ENCODE data around the gene CLEC16A.
A peak's percentile ranks its signal among the peaks of the same experiment; 100 is the strongest.

The CLEC16A gene

GRCh38 chr16:10990378-10990777 is 46.0 kb downstream of the CLEC16A start:
- DNase-seq, result no peak

GRCh38 chr16:10992112-10992511 is 47.7 kb downstream of the CLEC16A start:
- no peak for DNase-seq

- no peak for DNase-seq
These were observed 48.4 kb downstream of the CLEC16A start for GRCh38 chr16:10992797-10993196.

- DNase-seq, result no peak
These were observed 49.3 kb downstream of the CLEC16A start for GRCh38 chr16:10993649-10994048.

GRCh38 chr16:10994571-10994970 is 50.2 kb downstream of the CLEC16A start:
- DNase-seq, result no peak

- no peak for DNase-seq
These were observed 51.2 kb downstream of the CLEC16A start for GRCh38 chr16:10995565-10995964.

GRCh38 chr16:10997485-10997884 is 53.1 kb downstream of the CLEC16A start:
- no peak for DNase-seq

- DNase-seq, result no peak
These were observed 54.9 kb downstream of the CLEC16A start for GRCh38 chr16:10999300-10999699.

GRCh38 chr16:11001611-11002010 is 57.2 kb downstream of the CLEC16A start:
- DNase-seq, result no peak

- no peak for DNase-seq
These were observed 58.8 kb downstream of the CLEC16A start for GRCh38 chr16:11003141-11003540.

- no peak for DNase-seq
These were observed 60.0 kb downstream of the CLEC16A start for GRCh38 chr16:11004351-11004750.

GRCh38 chr16:11004973-11005610 is 60.7 kb downstream of the CLEC16A start:
- no peak for DNase-seq

GRCh38 chr16:11005611-11005975 is 61.2 kb downstream of the CLEC16A start:
- no peak for DNase-seq

- DNase-seq, result no peak
These were observed 62.3 kb downstream of the CLEC16A start for GRCh38 chr16:11006656-11007055.

GRCh38 chr16:11007714-11008280 is 63.4 kb downstream of the CLEC16A start:
- no peak for DNase-seq

- no peak for DNase-seq
These were observed 64.8 kb downstream of the CLEC16A start for GRCh38 chr16:11009027-11009755.

- no peak for DNase-seq
These were observed 66.3 kb downstream of the CLEC16A start for GRCh38 chr16:11010575-11011221.

GRCh38 chr16:11011326-11011725 is 67.0 kb downstream of the CLEC16A start:
- no peak for DNase-seq

GRCh38 chr16:11012841-11013240 is 68.5 kb downstream of the CLEC16A start:
- DNase-seq, result no peak

GRCh38 chr16:11014136-11014535 is 69.8 kb downstream of the CLEC16A start:
- no peak for DNase-seq

- DNase-seq, result no peak
These were observed 70.7 kb downstream of the CLEC16A start for GRCh38 chr16:11015076-11015475.

- no peak for DNase-seq
These were observed 71.2 kb downstream of the CLEC16A start for GRCh38 chr16:11015607-11016006.

GRCh38 chr16:11016524-11016988 is 72.2 kb downstream of the CLEC16A start:
- no peak for DNase-seq

- peak in 1 of 2 experiments; percentile 49 for DNase-seq
These were observed 72.6 kb downstream of the CLEC16A start for GRCh38 chr16:11016993-11017392.

All from NCI-H446 (cell line).